ENCODE measurements around the gene FAM200A. TPM values are rescaled to one million over a fixed set of nuclear protein-coding genes. Genes with fewer than 3 reads are reported as not detected.

FAM200A gene
- total and polyA plus RNA-seq, 2 of the 13 experiments (the other 11 are each of a cell fraction or from before 2014, with no cell fraction given) = 4.7 to 6.3 TPM

GRCh38 chr7:99499721-99500636 lies 51.9 kb downstream of the FAM200A start, which contains the start of gene ZNF394:
TSS of gene ZNF394 (minus strand) at chr7:99500281. CDS start at chr7:99500093, 188 bp downstream.
- DNase-seq (ENCODE audit: low spot score) = peak; percentile 90
- Histone ChIP-seq H3K4me1 (ENCODE audit: insufficient read depth, low read length) (peaks cover 21% of the 10 kb centered on the region), H3K27me3 (ENCODE audit: control insufficient read depth in 1 of 2, insufficient read depth in 2 of 2, low read length in 2 of 2) (no peaks in the 10 kb centered on the region; a peak in 1 of 5 replicates), H3K9ac (ENCODE audit: insufficient read depth, low read depth, low read length) (peak within 1 kb of the TSS; percentile 85), H3K4me3 (replicated peaks in 1 of 3; ENCODE audit: insufficient read depth in 1 of 3, low read depth in 2 of 3, low read length in 3 of 3) (peak within 1 kb of the TSS; percentile 75 to 99 (median 98)), H3K27ac (ENCODE audit: extremely low read length, insufficient read depth, low read length) (peak within 1 kb of the TSS; percentile 85), H3K4me2 (ENCODE audit: low read depth, low read length) (peak within 1 kb of the TSS; percentile 90), H3K9me3 (ENCODE audit: low read length) (no peaks in the 10 kb centered on the region), H4K20me1 (ENCODE audit: insufficient read depth, low read length) (peaks cover 17% of the 10 kb centered on the region), H3K79me2 (ENCODE audit: insufficient read depth, low read length) (peaks cover 40% of the 10 kb centered on the region), H3K36me3 (replicated peaks in 1 of 2; ENCODE audit: control insufficient read depth in 1 of 2, insufficient read depth in 2 of 2, low read length in 2 of 2) (peaks cover 2 to 9% of the 10 kb centered on the region in 2 experiments; a peak in 3 of 5 replicates), H2AFZ (ENCODE audit: low read length) (no peak within 1 kb of the TSS)
- ChIA-PET CTCF (ENCODE audit: low intra/inter-chr PET ratio, low total read pairs) (no interaction called here), POLR2A (interaction anchor here (0.7 to 4.5 kb wide), 16 partner anchors 11 to 476 kb away, joined by 3 to 31 read pairs (median 4); partner anchors contain the start of genes ATP5MF, AZGP1, BUD31 and CPSF4)
- FAIRE-seq = peak; percentile 81
- intact Hi-C loops (cut with micrococcal nuclease; ENCODE audit: unreplicated experiment) = loop anchor here (5.0 kb wide), 1 partner anchor 57 kb away; the partner anchor contains the start of gene ZNF655
- ATAC-seq = peak; percentile 72
- in situ Hi-C loops (cut with HindIII; ENCODE audit: extremely low pct_ligation_motif_present, low pct_unique_long_range_greater_than_20kb) = no loop called here
- BruUV-seq (replicated peaks) = TSS peak; percentile 91
- 1% methylated on average over 31 of the region's 68 CpGs for WGBS (ENCODE audit: low lambda C conversion rate)
- TF ChIP-seq KLF11 (CRISPR knock-in tag; IDR thresholded peaks at IDR 0.05) = no peak
- TF ChIP-seq ZNF713 (CRISPR knock-in tag; IDR thresholded peaks at IDR 0.05) = no peak
- TF ChIP-seq PHF21A (CRISPR knock-in tag; IDR thresholded peaks at IDR 0.05) = peak; percentile 84
- TF ChIP-seq ZNF17 (CRISPR knock-in tag; IDR thresholded peaks at IDR 0.05) = no peak
- peak; percentile 95 for TF ChIP-seq SPEN (CRISPR knock-in tag; IDR thresholded peaks at IDR 0.05; ENCODE audit: low read depth)
- no peak for TF ChIP-seq STAG1 (CRISPR knock-in tag; IDR thresholded peaks at IDR 0.05)
- peak; percentile 87 for TF ChIP-seq TAF1 (CRISPR knock-in tag; IDR thresholded peaks at IDR 0.05)
- TF ChIP-seq GLI4 (CRISPR knock-in tag; IDR thresholded peaks at IDR 0.05; ENCODE audit: borderline replicate concordance) = peak; percentile 87; the same call in 1 of the 2 replicates
- TF ChIP-seq DBP (CRISPR knock-in tag; IDR thresholded peaks at IDR 0.05; ENCODE audit: not compliant biosample characterization) = peak; percentile 68
- no peak for TF ChIP-seq RBAK (CRISPR knock-in tag; IDR thresholded peaks at IDR 0.05)
- no peak for TF ChIP-seq ZNF136 (CRISPR knock-in tag; IDR thresholded peaks at IDR 0.05; ENCODE audit: low read depth)
- peak; percentile 42 for TF ChIP-seq RXRA (CRISPR knock-in tag; IDR thresholded peaks at IDR 0.05)
- TF ChIP-seq CENPT (CRISPR knock-in tag; IDR thresholded peaks at IDR 0.05; ENCODE audit: low read depth) = no peak
- TF ChIP-seq ETS1 (CRISPR knock-in tag; IDR thresholded peaks at IDR 0.05) = no peak
- TF ChIP-seq ZKSCAN8 (CRISPR knock-in tag; IDR thresholded peaks at IDR 0.05; ENCODE audit: borderline replicate concordance) = peak; percentile 39; the same call in 1 of the 2 replicates
- TF ChIP-seq AKNA (CRISPR knock-in tag; IDR thresholded peaks at IDR 0.05; ENCODE audit: borderline replicate concordance) = no peak; the same call in 1 of the 2 replicates
- TF ChIP-seq ASH2L (IDR thresholded peaks at IDR 0.05; ENCODE audit: insufficient read length, low read depth, low read length) = peak; percentile 64

Measured in HepG2 (cell line).